Gastroesophageal sphincter (tissue), 3 donors: Measurements from ENCODE around the gene LMF1.

ENCODE experiments used
- CTCF ChIP-seq, 4 experiments: fragments of 200-600 bp in 2 of 4; fragments of 450-650 bp in 2 of 4; sonication (generic) in 1 of 4; IDR thresholded peaks; one replicate each; pipeline ENCODE4 v1.5.1; 2017 to 2019; ENCODE audit warnings: antibody characterized with exemption in 4 of 4, mild to moderate bottlenecking in 2 of 4, moderate library complexity in 2 of 4
- EP300 ChIP-seq: sonication (generic); formaldehyde crosslinking; IDR thresholded peaks from one replicate; pipeline ENCODE4 v1.6.1; 2017; ENCODE audit warnings: antibody characterized with exemption, mild to moderate bottlenecking
- POLR2A ChIP-seq, 2 donors: fragments of 450-650 bp; IDR thresholded peaks; one replicate each; pipeline ENCODE4 v1.6.1; 2017; ENCODE audit warnings: antibody characterized with exemption in 2 of 2, mild to moderate bottlenecking in 2 of 2, moderate library complexity in 1 of 2
- POLR2AphosphoS5 ChIP-seq: sonication (generic); formaldehyde crosslinking; IDR thresholded peaks from one replicate; pipeline ENCODE4 v1.6.1; 2017; ENCODE audit warnings: antibody characterized with exemption

GRCh38 chr16:1011316-1012082, 40.7 kb upstream of the LMF1 start:
- TF ChIP-seq CTCF (IDR thresholded peaks at IDR 0.05) (no peak), POLR2A (IDR thresholded peaks at IDR 0.05) (no peak), POLR2AphosphoS5 (no peak), EP300 (no peak)
